VCaP (cell line): ENCODE results near the gene IRX4.
A peak's percentile ranks its signal among the peaks of the same experiment; 100 is the strongest.

Experiments
- H3K27ac ChIP-seq: fragments of 450-650 bp; 2 replicates; pipeline ENCODE4 v1.5.1; 2017
- TF ChIP-seq, protein P1 (sequence below): fragments of 450-650 bp; conservative IDR thresholded peaks from 2 replicates; pipeline ENCODE4 v1.5.1; 2017; ENCODE audit warnings: mild to moderate bottlenecking, moderate library complexity

IRX4 gene

DNA sequence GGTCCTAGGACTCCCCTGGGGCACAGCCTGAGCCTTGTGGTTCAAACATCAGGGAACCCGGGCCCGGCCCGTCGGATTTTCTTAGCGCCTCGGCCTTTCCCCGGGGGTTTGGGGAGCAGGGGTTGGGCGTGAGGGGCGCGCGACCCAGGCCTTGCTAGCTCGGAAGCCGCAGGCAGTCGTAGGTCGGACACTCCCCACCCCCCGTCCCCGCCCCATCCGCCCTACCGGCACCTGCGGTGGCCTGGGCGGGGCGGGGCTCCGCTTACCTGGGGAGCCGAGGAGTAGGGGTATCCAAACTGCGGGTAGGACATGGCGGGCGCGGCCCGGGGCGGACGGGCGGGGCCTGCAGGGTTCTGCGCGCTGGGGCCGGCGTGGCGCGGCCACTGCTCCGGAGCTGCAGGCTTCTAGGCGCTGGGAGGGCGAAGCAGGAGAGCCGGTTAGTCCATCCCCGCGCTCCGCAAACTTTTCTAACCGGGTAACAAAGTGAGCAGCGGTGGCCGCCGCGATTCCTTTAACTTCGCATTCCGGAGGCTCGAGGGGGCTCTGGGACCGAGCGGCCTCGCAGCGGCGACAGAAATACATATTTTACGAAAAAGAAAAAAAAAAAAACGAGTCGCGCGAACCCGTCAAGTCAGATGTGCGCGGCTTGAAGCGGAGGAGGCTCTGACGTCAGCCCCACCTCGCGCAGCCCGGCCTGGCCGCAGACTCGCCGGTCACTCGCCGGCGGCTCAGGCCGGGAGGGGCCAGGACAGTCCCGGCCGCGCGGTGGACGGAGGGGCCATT is at the start of gene IRX4:
IRX4 (minus strand) TSS at position 589 of the 783 bp plus-strand sequence; CDS start at position 311, 278 bp downstream.
- peak within 1 kb of the TSS; percentile 93 for H3K27ac ChIP-seq
- TF ChIP-seq, protein P1, sequence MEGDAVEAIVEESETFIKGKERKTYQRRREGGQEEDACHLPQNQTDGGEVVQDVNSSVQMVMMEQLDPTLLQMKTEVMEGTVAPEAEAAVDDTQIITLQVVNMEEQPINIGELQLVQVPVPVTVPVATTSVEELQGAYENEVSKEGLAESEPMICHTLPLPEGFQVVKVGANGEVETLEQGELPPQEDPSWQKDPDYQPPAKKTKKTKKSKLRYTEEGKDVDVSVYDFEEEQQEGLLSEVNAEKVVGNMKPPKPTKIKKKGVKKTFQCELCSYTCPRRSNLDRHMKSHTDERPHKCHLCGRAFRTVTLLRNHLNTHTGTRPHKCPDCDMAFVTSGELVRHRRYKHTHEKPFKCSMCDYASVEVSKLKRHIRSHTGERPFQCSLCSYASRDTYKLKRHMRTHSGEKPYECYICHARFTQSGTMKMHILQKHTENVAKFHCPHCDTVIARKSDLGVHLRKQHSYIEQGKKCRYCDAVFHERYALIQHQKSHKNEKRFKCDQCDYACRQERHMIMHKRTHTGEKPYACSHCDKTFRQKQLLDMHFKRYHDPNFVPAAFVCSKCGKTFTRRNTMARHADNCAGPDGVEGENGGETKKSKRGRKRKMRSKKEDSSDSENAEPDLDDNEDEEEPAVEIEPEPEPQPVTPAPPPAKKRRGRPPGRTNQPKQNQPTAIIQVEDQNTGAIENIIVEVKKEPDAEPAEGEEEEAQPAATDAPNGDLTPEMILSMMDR: no peak

DNA sequence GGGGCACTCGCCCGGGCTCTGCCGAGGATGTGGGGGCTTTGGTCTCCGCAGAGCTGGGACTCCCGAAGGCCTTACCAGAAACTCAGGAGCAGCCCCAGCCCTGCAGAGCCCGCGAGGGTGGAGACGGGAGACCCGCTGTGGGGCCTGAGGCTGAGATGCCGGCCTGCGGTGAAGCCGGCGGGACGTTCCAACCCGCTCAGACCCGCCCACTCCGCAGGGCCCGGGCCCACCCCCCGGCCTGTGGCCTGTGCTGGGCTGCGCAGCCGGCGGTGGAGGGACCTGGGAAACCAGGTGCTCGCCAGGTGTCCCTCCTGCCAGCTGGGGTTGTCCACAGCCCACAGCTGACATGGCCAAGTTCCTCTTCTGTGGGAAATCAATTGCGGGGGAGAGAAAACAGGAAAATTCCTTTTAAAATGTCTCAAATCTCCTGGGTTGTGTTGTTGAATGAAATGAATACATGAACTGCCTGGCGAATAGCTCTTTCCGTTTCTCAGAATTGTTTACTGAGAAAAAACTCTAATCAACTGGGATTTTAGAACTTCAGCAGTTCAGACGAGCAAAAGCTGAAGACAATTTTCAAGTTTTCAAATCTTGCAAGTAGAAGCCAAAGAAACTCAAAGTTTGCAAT is 49.0 kb upstream of the IRX4 start:
- TF ChIP-seq, protein P1: no peak

DNA sequence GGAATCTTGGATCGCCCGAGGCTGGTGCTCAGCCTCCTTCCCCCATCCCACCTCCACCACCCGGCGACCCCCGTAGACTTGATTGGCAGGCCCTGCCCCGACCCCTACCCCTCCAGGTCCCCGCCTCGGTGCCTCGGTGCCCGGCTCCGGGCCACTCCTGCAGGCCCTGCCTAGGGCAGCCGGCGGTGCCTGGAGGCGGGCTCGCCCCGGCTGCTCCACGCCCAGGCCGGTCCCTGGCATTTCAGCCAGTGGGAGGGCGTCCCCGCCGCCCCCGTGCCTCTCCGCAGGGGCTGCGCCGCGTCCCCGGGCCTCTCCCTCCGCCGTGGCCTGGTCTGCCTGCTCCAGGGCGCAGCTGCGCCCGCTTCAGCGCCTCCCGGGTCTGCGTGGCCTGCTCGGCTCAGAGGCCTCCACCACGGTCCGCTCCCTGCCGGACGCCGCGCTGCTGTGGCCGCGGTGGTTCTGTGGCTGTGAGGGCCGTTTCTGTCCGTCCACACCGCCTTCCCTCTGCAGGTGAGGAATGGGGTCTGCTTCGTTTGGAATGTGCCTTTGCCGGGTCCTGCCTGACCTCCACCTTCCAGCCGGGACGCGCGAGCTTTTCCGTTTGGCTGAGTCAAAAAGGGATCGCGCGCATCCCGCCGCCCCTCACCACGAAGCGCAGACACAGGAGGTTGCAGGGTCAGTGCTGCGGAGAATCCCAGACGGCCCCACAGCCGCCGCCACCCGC is 48.3 kb upstream of the IRX4 start:
- no peak overlapping the region for H3K27ac ChIP-seq
- TF ChIP-seq, protein P1: no peak

More for the DNA sequence above, 49.0 kb upstream of the IRX4 start:
- no peak overlapping the region for H3K27ac ChIP-seq

DNA sequence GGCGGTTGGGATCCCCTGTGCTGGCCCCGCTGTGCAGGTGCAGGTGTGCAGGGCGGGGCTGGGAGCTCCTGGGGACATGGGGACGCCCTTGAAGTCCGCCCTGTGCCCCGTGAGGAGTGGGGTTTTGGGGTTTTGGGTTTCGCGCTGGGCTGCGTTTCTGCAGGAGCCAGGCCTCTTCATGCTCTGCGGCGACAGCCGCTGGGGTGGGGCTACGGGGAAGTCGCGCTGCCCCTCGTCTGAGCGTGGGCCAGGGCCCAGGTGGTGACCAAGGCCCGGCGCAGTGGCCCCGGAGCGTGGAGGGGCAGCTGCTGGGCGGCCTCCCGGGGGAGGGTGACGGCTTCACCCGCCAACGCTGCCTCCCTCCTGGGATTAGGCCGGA is 47.8 kb upstream of the IRX4 start:
- TF ChIP-seq, protein P1: no peak
- no peak overlapping the region for H3K27ac ChIP-seq

DNA sequence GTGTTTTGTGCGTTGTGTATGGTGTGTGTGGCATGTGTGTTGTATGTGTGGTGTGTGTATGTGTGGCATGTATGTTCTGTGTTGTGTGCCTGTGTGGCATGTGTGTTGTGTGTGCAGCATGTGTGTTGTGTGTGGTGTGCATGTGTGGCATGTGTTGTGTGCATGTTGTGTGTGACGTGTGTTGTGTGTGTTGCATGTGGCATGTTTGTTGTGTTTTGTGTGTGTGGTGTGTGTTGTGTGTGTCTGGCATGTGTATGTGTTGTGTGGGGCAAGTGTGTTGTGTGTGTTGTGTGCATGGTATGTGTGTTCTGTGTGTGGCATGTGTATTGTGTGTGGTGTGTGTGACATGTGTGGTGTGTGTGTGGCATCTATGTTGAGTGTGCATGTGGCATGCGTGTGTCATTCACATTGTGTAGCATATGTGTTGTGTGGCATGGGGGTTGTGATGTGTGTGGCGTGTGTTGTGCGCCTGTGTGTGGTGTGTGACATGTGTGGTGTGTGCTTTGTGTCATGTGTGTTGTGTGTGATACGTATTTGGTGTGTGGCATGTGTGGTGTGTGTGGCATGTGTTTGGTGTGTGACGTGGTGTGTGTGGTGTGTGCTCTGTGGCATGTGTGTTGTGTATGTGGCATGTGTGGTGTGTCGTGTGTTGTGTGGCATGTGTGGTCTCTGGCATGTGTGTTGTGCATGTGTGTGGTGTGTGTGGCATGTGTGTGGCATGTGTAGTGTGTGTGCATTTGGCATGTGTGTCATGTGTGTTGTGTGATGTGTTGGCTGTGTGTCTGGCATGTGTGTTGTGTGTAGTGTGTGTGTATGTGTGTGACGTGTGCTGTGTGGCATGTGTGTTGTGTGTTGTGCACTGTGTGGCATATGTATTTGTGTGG is 46.6 kb upstream of the IRX4 start:
- no peak overlapping the region for H3K27ac ChIP-seq
- TF ChIP-seq, protein P1: no peak

DNA sequence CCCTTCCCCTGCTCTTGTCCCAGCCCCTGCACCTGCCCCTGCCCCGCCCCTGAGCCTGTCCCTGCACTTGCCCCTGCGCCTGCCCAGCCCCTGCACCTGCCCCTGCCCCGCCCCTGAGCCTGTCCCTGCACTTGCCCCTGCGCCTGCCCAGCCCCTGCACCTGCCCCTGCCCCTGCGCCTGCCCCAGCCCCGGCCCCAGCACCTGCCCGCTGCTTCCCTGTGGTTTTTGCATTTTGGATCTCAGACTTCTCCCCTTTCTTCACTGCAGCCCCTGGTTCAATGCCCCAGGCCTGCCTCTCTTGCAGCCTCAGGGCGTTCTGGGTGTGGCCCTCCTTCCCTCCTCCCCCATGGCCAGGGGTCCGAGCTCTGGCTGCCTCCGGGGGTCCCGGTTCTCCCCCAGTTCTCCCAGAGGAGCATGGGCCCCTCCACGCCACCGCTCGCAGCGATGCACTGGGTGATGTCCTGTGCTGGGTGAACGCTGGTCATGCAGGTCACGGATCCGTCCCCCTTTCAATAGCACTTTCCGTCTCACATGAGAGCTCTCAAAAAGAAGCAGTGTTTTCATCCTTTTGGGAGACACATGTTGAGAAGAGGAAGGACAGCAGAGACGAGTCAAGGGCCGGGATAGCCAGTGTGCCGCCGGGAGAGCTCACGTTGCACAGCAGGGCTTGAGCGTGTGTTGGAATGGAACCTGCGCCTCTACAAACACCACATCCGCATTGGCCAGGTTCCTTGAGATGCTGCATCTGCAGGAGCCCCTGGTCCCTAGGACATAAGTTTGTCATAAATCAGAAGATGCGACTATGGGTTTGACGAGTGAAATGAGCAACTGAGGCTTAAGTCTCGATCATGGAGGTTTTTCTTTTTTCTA is 44.0 kb upstream of the IRX4 start:
- no peak overlapping the region for H3K27ac ChIP-seq
- TF ChIP-seq, protein P1: no peak
